GM12878 (cell line): Measurements from ENCODE around the gene RTP3. TPM values are rescaled to one million over a fixed set of nuclear protein-coding genes. Genes with fewer than 3 reads are reported as not detected.

Source experiments
- BACH1 ChIP-seq: fragments of 450-650 bp; IDR thresholded peaks from 2 replicates; pipeline ENCODE4 v1.6.1; 2017; ENCODE audit warnings: mild to moderate bottlenecking, borderline replicate concordance
- BMI1 ChIP-seq: fragments of 450-650 bp; IDR thresholded peaks from 2 replicates; pipeline ENCODE4 v1.6.1; 2016; ENCODE audit warnings: mild to moderate bottlenecking, moderate library complexity, borderline replicate concordance
- BRCA1 ChIP-seq: IDR thresholded peaks from 2 replicates; pipeline ENCODE4 v1.6.1; 2011; ENCODE audit warnings: low read depth, low read length, improper control_type of control experiment
- CBFB ChIP-seq: IDR thresholded peaks from 2 replicates; pipeline ENCODE4 v1.6.1; 2016; ENCODE audit warnings: antibody characterized with exemption, low read depth
- EP300 ChIP-seq, 2 experiments: fragments of 150-350 bp in 1 of 2; IDR thresholded peaks; 2 replicates each; pipeline ENCODE4 v1.6.1; 2011 to 2012; ENCODE audit warnings: low read depth in 2 of 2, low read length in 2 of 2, borderline replicate concordance in 1 of 2, improper control_type of control experiment in 1 of 2, inconsistent platforms in 1 of 2; ENCODE audit not compliant: control insufficient read depth in 1 of 2
- GABPA ChIP-seq: IDR thresholded peaks from 2 replicates; pipeline ENCODE4 v1.6.1; 2014; ENCODE audit warnings: antibody characterized with exemption, low read depth, mild to moderate bottlenecking, inconsistent platforms
- HCFC1 ChIP-seq: fragments of 150-350 bp; IDR thresholded peaks from 2 replicates; pipeline ENCODE4 v1.6.1; 2014; ENCODE audit warnings: low read length
- IKZF2 ChIP-seq, 2 experiments: fragments of 450-650 bp; IDR thresholded peaks; 2 replicates each; pipeline ENCODE4 v1.6.1; 2017; ENCODE audit warnings: mild to moderate bottlenecking in 2 of 2, moderate library complexity in 2 of 2
- KDM1A ChIP-seq: fragments of 200-600 bp; sonication (generic); IDR thresholded peaks from 2 replicates; pipeline ENCODE4 v1.6.1; 2016; ENCODE audit warnings: borderline replicate concordance
- LARP7 ChIP-seq: fragments of 450-650 bp; IDR thresholded peaks from 2 replicates; pipeline ENCODE4 v1.6.1; 2017; ENCODE audit warnings: mild to moderate bottlenecking
- MTA2 ChIP-seq: fragments of 450-650 bp; IDR thresholded peaks from 2 replicates; pipeline ENCODE4 v1.6.1; 2016; ENCODE audit warnings: low read depth, mild to moderate bottlenecking, moderate library complexity
- MTA3 ChIP-seq: IDR thresholded peaks from 2 replicates; pipeline ENCODE4 v1.6.1; 2012; ENCODE audit warnings: low read length, inconsistent platforms, borderline replicate concordance
- NFYA ChIP-seq: IDR thresholded peaks from 2 replicates; pipeline ENCODE4 v1.6.1; 2011; ENCODE audit warnings: low read depth, mild to moderate bottlenecking, low read length, improper control_type of control experiment, borderline replicate concordance
- PAX5 ChIP-seq: IDR thresholded peaks from 2 replicates; pipeline ENCODE4 v1.6.1; 2011; ENCODE audit warnings: low read depth, low read length, borderline replicate concordance
- PML ChIP-seq: IDR thresholded peaks from 2 replicates; pipeline ENCODE4 v1.6.1; 2012; ENCODE audit warnings: low read length, inconsistent platforms
- RAD51 ChIP-seq: fragments of 450-650 bp; IDR thresholded peaks from 2 replicates; pipeline ENCODE4 v1.6.1; 2016; ENCODE audit warnings: moderate library complexity, mild to moderate bottlenecking, inconsistent platforms
- RFX5 ChIP-seq: IDR thresholded peaks from 2 replicates; pipeline ENCODE4 v1.6.1; 2011; ENCODE audit warnings: low read depth, low read length, improper control_type of control experiment
- SIX5 ChIP-seq: IDR thresholded peaks from 2 replicates; pipeline ENCODE4 v1.6.1; 2011; ENCODE audit warnings: mild to moderate bottlenecking, low read depth, low read length, moderate library complexity; ENCODE audit not compliant: severe bottlenecking
- SPI1 ChIP-seq: IDR thresholded peaks from 2 replicates; pipeline ENCODE4 v1.6.1; 2011; ENCODE audit warnings: low read depth, mild to moderate bottlenecking, low read length, moderate library complexity, borderline replicate concordance; ENCODE audit not compliant: insufficient read depth
- ZNF207 ChIP-seq: fragments of 450-650 bp; IDR thresholded peaks from 2 replicates; pipeline ENCODE4 v1.6.1; 2014; ENCODE audit warnings: antibody characterized with exemption, mild to moderate bottlenecking, borderline replicate concordance
- polyA plus RNA-seq, 11 experiments: library from polyadenylated mRNA; depleted of rRNA in 4 of 11; unstranded in 6 of 11; stranded (reverse) in 5 of 11; fragments of >200 nt; fragmentation: Nextera tagmentation in 4 of 11; fragmentation: Illumina TruSeq in 1 of 11; extraction: Ambion mirVana in 4 of 11; extraction: Trizol in 1 of 11; gene quantifications; 1 replicate in 1 of 11; 2 replicates in 10 of 11; pipeline versions ENCODE4 v1.2.1 to v1.2.3, GENCODE V29; 2011 to 2016; ENCODE audit warnings: inconsistent platforms in 2 of 11, missing spikeins in 2 of 11, low read depth in 1 of 11
- total RNA-seq, 4 experiments: library from RNA; depleted of rRNA in 3 of 4; stranded (reverse); fragments of >200 nt in 3 of 4; fragmentation: Illumina TruSeq in 1 of 4; extraction: Trizol in 1 of 4; gene quantifications; 2 replicates each; pipeline versions ENCODE4 v1.2.1 to v1.2.3, GENCODE V29; 2013 to 2021
- TF ChIP-seq, protein P1 (sequence below): fragments of 450-650 bp; IDR thresholded peaks from 2 replicates; pipeline ENCODE4 v1.6.1; 2018; ENCODE audit warnings: borderline replicate concordance, mild to moderate bottlenecking; ENCODE audit not compliant: partially characterized antibody
- TF ChIP-seq, protein P2 (sequence below): fragments of 150-350 bp; IDR thresholded peaks from 2 replicates; pipeline ENCODE4 v1.6.1; 2016; ENCODE audit warnings: low read depth, low read length
- TF ChIP-seq, protein P3 (sequence below): fragments of 450-650 bp; IDR thresholded peaks from 2 replicates; pipeline ENCODE4 v1.6.1; 2017; ENCODE audit warnings: borderline replicate concordance

The RTP3 gene
- total and polyA plus RNA-seq, 10 of the 15 experiments (the other 5 are each of a cell fraction or from before 2014, with no cell fraction given), result 0.06 TPM; not detected in 9

DNA sequence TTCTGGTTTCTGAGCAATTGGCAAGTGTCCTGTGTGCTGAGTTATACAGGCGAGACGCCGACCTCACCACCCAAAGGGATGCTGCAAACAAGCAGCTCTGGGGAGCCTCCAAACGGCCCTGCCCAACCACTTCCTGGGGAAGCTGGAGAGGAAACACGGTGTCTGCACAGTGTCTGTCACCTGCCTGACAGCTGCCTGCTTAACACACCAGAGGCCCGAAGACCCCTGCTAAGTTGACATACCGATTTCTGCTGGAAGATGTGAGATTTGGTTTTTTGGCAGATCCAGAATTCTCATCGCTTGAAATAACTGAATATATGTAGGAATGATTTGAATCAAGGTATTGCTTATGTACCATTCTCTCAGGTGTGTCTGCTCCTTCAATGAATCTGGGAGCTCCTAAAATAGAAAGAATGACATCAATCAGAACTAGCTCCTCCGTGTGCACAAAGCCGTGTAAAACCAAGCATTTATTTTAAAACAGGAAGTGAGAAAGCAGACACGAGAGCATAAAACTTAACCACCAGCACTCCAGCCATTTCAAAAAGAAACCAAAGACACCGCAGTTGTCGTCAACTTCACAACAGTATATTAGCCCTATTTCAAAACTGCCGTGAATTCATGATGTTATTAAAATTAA, 41.1 kb downstream of the RTP3 start (continued):
- TF ChIP-seq BRCA1 (no peak), PML (peak; percentile 97), SPI1 (peak; percentile 100), MTA3 (peak; percentile 97; the same call in 1 of the 2 replicates), RFX5 (no peak), LARP7 (no peak), PAX5 (peak; percentile 96), GABPA (peak; percentile 70), BMI1 (peak; percentile 90), KDM1A (no peak), RAD51 (no peak), CBFB (peak; percentile 89), SIX5 (no peak), MTA2 (peak; percentile 99), HCFC1 (no peak), ZNF207 (no peak), NFYA (no peak), IKZF2 (IDR thresholded peaks at IDR 0.05) (peak; percentile 95 to 97), BACH1 (peak; percentile 79; the same call in 1 of the 2 replicates), EP300 (IDR thresholded peaks at IDR 0.05; ENCODE audit: borderline replicate concordance in 1 of 2, control insufficient read depth in 1 of 2, low read depth in 2 of 2, low read length in 2 of 2) (peak; percentile 99)
- TF ChIP-seq, protein P1, sequence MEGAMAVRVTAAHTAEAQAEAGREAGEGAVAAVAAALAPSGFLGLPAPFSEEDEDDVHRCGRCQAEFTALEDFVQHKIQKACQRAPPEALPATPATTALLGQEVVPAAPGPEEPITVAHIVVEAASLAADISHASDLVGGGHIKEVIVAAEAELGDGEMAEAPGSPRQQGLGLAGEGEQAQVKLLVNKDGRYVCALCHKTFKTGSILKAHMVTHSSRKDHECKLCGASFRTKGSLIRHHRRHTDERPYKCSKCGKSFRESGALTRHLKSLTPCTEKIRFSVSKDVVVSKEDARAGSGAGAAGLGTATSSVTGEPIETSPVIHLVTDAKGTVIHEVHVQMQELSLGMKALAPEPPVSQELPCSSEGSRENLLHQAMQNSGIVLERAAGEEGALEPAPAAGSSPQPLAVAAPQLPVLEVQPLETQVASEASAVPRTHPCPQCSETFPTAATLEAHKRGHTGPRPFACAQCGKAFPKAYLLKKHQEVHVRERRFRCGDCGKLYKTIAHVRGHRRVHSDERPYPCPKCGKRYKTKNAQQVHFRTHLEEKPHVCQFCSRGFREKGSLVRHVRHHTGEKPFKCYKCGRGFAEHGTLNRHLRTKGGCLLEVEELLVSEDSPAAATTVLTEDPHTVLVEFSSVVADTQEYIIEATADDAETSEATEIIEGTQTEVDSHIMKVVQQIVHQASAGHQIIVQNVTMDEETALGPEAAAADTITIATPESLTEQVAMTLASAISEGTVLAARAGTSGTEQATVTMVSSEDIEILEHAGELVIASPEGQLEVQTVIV, result peak; percentile 58
- TF ChIP-seq, protein P2, sequence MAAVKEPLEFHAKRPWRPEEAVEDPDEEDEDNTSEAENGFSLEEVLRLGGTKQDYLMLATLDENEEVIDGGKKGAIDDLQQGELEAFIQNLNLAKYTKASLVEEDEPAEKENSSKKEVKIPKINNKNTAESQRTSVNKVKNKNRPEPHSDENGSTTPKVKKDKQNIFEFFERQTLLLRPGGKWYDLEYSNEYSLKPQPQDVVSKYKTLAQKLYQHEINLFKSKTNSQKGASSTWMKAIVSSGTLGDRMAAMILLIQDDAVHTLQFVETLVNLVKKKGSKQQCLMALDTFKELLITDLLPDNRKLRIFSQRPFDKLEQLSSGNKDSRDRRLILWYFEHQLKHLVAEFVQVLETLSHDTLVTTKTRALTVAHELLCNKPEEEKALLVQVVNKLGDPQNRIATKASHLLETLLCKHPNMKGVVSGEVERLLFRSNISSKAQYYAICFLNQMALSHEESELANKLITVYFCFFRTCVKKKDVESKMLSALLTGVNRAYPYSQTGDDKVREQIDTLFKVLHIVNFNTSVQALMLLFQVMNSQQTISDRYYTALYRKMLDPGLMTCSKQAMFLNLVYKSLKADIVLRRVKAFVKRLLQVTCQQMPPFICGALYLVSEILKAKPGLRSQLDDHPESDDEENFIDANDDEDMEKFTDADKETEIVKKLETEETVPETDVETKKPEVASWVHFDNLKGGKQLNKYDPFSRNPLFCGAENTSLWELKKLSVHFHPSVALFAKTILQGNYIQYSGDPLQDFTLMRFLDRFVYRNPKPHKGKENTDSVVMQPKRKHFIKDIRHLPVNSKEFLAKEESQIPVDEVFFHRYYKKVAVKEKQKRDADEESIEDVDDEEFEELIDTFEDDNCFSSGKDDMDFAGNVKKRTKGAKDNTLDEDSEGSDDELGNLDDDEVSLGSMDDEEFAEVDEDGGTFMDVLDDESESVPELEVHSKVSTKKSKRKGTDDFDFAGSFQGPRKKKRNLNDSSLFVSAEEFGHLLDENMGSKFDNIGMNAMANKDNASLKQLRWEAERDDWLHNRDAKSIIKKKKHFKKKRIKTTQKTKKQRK, result no peak
- TF ChIP-seq, protein P3, sequence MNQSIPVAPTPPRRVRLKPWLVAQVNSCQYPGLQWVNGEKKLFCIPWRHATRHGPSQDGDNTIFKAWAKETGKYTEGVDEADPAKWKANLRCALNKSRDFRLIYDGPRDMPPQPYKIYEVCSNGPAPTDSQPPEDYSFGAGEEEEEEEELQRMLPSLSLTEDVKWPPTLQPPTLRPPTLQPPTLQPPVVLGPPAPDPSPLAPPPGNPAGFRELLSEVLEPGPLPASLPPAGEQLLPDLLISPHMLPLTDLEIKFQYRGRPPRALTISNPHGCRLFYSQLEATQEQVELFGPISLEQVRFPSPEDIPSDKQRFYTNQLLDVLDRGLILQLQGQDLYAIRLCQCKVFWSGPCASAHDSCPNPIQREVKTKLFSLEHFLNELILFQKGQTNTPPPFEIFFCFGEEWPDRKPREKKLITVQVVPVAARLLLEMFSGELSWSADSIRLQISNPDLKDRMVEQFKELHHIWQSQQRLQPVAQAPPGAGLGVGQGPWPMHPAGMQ, result peak; percentile 67; the same call in 1 of the 2 replicates
